K562 (cell line): ENCODE data around the gene GALNT16. TPM values are rescaled to one million over a fixed set of nuclear protein-coding genes. Genes with fewer than 3 reads are reported as not detected.

ENCODE experiments used
- ATAC-seq: fragments of 200-7000 bp; cut with Tn5 transposase; 3 replicates; pipeline ENCODE4 v1.9.1; 2020; ENCODE audit warnings: moderate library complexity
- BruUV-seq: library from RNA; stranded (reverse); fragments of 400-500 nt; replicated peaks from 2 replicates; lab custom pipeline; 2021; lab: Mats Ljungman, UMichigan
- CTCF ChIA-PET: fragments of 300-600 bp; formaldehyde crosslinking; extraction: SDS; loops from one replicate; lab custom pipeline; 2021; ENCODE audit warnings: low intra/inter-chr PET ratio; lab: Yijun Ruan, JAX
- POLR2A ChIA-PET: fragments of 300-600, 350-650 bp; sonication (Branson Sonifier 250); formaldehyde crosslinking; extraction: SDS; loops from one replicate; lab custom pipeline; 2021; ENCODE audit warnings: antibody characterized with exemption, inconsistent platforms; lab: Yijun Ruan, JAX
- DNase-seq, 4 experiments: peaks; one replicate each; pipeline versions ENCODE4 v3.0.0 to v3.0.0-alpha.2; 2011 to 2018; ENCODE audit warnings: low spot score in 3 of 4, mixed read lengths in 3 of 4; ENCODE audit errors: extremely low read depth in 1 of 4
- FAIRE-seq: peaks from 2 replicates; lab custom pipeline; 2011; peaks lifted over from hg19 to GRCh38; lab: Jason Lieb, UNC
- H2AFZ ChIP-seq: 2 replicates; pipeline ENCODE4 v1.6.0; 2011; ENCODE audit warnings: low read depth, low read length, control low read depth, inconsistent platforms
- H3K27ac ChIP-seq: fragments of 200-600 bp; 3 replicates; pipeline ENCODE4 v1.8.0; 2011; ENCODE audit warnings: low read depth, mild to moderate bottlenecking, control low read depth, inconsistent platforms, low read length, moderate library complexity, mixed read lengths; ENCODE audit errors: extremely low read depth
- H3K27me3 ChIP-seq, 2 experiments: fragments of 300-600 bp in 1 of 2; 2 replicates in 1 of 2; 3 replicates in 1 of 2; pipeline versions ENCODE4 v1.6.0 to v1.8.0; 2011; ENCODE audit warnings: inconsistent platforms in 2 of 2, low read length in 2 of 2, mild to moderate bottlenecking in 1 of 2, mixed read lengths in 1 of 2, moderate library complexity in 1 of 2; ENCODE audit not compliant: control insufficient read depth in 2 of 2, insufficient read depth in 2 of 2
- H3K36me3 ChIP-seq: fragments of 300-600 bp; 3 replicates; pipeline ENCODE4 v1.8.0; 2011; ENCODE audit warnings: mild to moderate bottlenecking, low read length, inconsistent platforms; ENCODE audit not compliant: control insufficient read depth, insufficient read depth
- H3K4me1 ChIP-seq, 2 experiments: fragments of 200-600 bp in 1 of 2; replicated peaks in 1 of 2; 2 replicates in 1 of 2; 3 replicates in 1 of 2; pipeline versions ENCODE4 v1.5.1 to v1.8.0; 2011; ENCODE audit warnings: inconsistent platforms in 2 of 2, low read length in 2 of 2, mild to moderate bottlenecking in 1 of 2, mixed read lengths in 1 of 2, moderate library complexity in 1 of 2; ENCODE audit not compliant: control insufficient read depth in 2 of 2, insufficient read depth in 2 of 2
- H3K4me2 ChIP-seq: 2 replicates; pipeline ENCODE4 v1.6.1; 2011; ENCODE audit warnings: low read length, control low read depth, inconsistent platforms, mixed read lengths; ENCODE audit not compliant: insufficient read depth
- H3K4me3 ChIP-seq: fragments of 200-600 bp; sonication (generic), shearing (Covaris generic); 2 replicates; pipeline ENCODE4 v1.5.1; 2016; ENCODE audit warnings: control low read depth, inconsistent platforms
- H3K79me2 ChIP-seq: fragments of 200-600 bp; 3 replicates; pipeline ENCODE4 v1.8.0; 2011; ENCODE audit warnings: low read length, inconsistent platforms; ENCODE audit not compliant: control insufficient read depth, insufficient read depth
- H3K9ac ChIP-seq, 2 experiments: 2 replicates each; pipeline versions ENCODE4 v1.6.0 to v1.6.1; 2011; ENCODE audit warnings: low read depth in 2 of 2, low read length in 2 of 2, control low read depth in 1 of 2, inconsistent platforms in 1 of 2, mild to moderate bottlenecking in 1 of 2, mixed read lengths in 1 of 2; ENCODE audit not compliant: insufficient read depth in 1 of 2
- H3K9me1 ChIP-seq: one replicate; pipeline ENCODE4 v1.6.0; 2011; ENCODE audit warnings: inconsistent platforms, mild to moderate bottlenecking, low read length, moderate library complexity; ENCODE audit not compliant: control insufficient read depth, insufficient read depth
- H3K9me3 ChIP-seq: replicated peaks from 2 replicates; pipeline ENCODE4 v1.5.1; 2011; ENCODE audit warnings: low read depth, low read length, inconsistent platforms; ENCODE audit not compliant: control insufficient read depth, insufficient read depth
- H4K20me1 ChIP-seq: replicated peaks from 2 replicates; pipeline ENCODE4 v1.6.1; 2011; ENCODE audit warnings: low read length, inconsistent platforms, mixed read lengths; ENCODE audit not compliant: control insufficient read depth, insufficient read depth
- CEBPB ChIP-seq: fragments of 450-650 bp; IDR thresholded peaks from 2 replicates; pipeline ENCODE4 v1.6.1; 2016; ENCODE audit warnings: missing genetic modification characterization, missing compliant biosample characterization
- CEBPG ChIP-seq, 3 experiments: fragments of 200-800 bp in 1 of 3; sonication (Bioruptor generic) in 1 of 3; sonication (generic) in 1 of 3; formaldehyde crosslinking in 1 of 3; IDR thresholded peaks in 2 of 3; conservative IDR thresholded peaks in 1 of 3; 2 replicates each; pipeline versions ENCODE4 v1.6.1 to v1.8.0; 2016 to 2022; ENCODE audit warnings: missing compliant biosample characterization in 2 of 3, missing genetic modification characterization in 2 of 3, mild to moderate bottlenecking in 1 of 3, missing genetic modification reagents in 1 of 3
- EP400 ChIP-seq: fragments of 450-650 bp; IDR thresholded peaks from 2 replicates; pipeline ENCODE4 v1.6.1; 2017; ENCODE audit warnings: antibody characterized with exemption, mild to moderate bottlenecking, moderate library complexity
- MAFG ChIP-seq: fragments of 450-650 bp; conservative IDR thresholded peaks from 2 replicates; pipeline ENCODE4 v1.6.1; 2016; ENCODE audit warnings: missing genetic modification characterization, missing compliant biosample characterization
- MBD2 ChIP-seq: sonication (generic); IDR thresholded peaks from 2 replicates; pipeline ENCODE4 v1.6.1; 2016; ENCODE audit warnings: low read depth, borderline replicate concordance
- MEF2D ChIP-seq: conservative IDR thresholded peaks from 2 replicates; pipeline ENCODE4 v1.6.1; 2016; ENCODE audit warnings: low read depth, missing genetic modification characterization, missing compliant biosample characterization
- NFIC ChIP-seq: fragments of 450-650 bp; IDR thresholded peaks from 2 replicates; pipeline ENCODE4 v1.6.1; 2017; ENCODE audit warnings: mild to moderate bottlenecking, inconsistent platforms
- NFRKB ChIP-seq: fragments of 450-650 bp; IDR thresholded peaks from 2 replicates; pipeline ENCODE4 v1.6.1; 2016; ENCODE audit warnings: low read depth
- NONO ChIP-seq, 2 experiments: fragments of 200-400 bp in 1 of 2; fragments of 450-650 bp in 1 of 2; formaldehyde crosslinking in 1 of 2; IDR thresholded peaks; 2 replicates each; pipeline ENCODE4 v1.6.1; 2017; ENCODE audit warnings: low read depth in 2 of 2, mild to moderate bottlenecking in 2 of 2, moderate library complexity in 2 of 2, low read length in 1 of 2
- NR3C1 ChIP-seq: sonication (generic); formaldehyde crosslinking; IDR thresholded peaks from 2 replicates; pipeline ENCODE4 v1.8.1; 2022; ENCODE audit warnings: missing genetic modification reagents
- SIX5 ChIP-seq, 2 experiments: IDR thresholded peaks; 2 replicates each; pipeline ENCODE4 v1.6.1; 2011; ENCODE audit warnings: low read length in 2 of 2, borderline replicate concordance in 1 of 2, low read depth in 1 of 2, mild to moderate bottlenecking in 1 of 2, moderate library complexity in 1 of 2; ENCODE audit not compliant: insufficient read depth in 1 of 2
- SMARCA4 ChIP-seq: fragments of 450-650 bp; IDR thresholded peaks from 2 replicates; pipeline ENCODE4 v1.6.1; 2016
- TAF15 ChIP-seq: fragments of 200-400 bp; formaldehyde crosslinking; IDR thresholded peaks from 2 replicates; pipeline ENCODE4 v1.6.1; 2017; ENCODE audit warnings: mild to moderate bottlenecking, low read depth, low read length, moderate library complexity
- TAL1 ChIP-seq: fragments of 450-650 bp; IDR thresholded peaks from 2 replicates; pipeline ENCODE4 v1.6.1; 2016; ENCODE audit warnings: mild to moderate bottlenecking
- U2AF2 ChIP-seq: fragments of 200-400 bp; formaldehyde crosslinking; optimal IDR thresholded peaks from 2 replicates; pipeline ENCODE3; 2017; ENCODE audit warnings: low read depth, mild to moderate bottlenecking, low read length
- ZNF143 ChIP-seq: sonication (generic); formaldehyde crosslinking; IDR thresholded peaks from 2 replicates; pipeline ENCODE4 v1.9.0; 2022; ENCODE audit warnings: mild to moderate bottlenecking, missing genetic modification reagents
- ZNF561 ChIP-seq: fragments of 450-650 bp; formaldehyde crosslinking; conservative IDR thresholded peaks from 2 replicates; pipeline ENCODE4 v1.4.0; 2020; ENCODE audit warnings: mild to moderate bottlenecking, moderate library complexity
- ZNF57 ChIP-seq: fragments of 450-650 bp; formaldehyde crosslinking; IDR thresholded peaks from 2 replicates; pipeline ENCODE4 v1.4.0; 2020; ENCODE audit warnings: mild to moderate bottlenecking, moderate library complexity
- WGBS: fragments of 100-300 bp; shearing (Covaris generic); methylation state at CpG from one replicate; pipeline ENCODE4 v1.1.6; 2016; ENCODE audit warnings: low coverage, mixed read lengths; ENCODE audit not compliant: insufficient coverage; ENCODE audit errors: missing lambda C conversion rate; 5-methylcytosine and 5-hydroxymethylcytosine counted together
- in situ Hi-C: fragments of 300-500 bp; cut with MboI; formaldehyde crosslinking; loops from 4 replicates; pipeline ENCODE4 v1.15.0; 2018; ENCODE audit warnings: inconsistent platforms, mixed read lengths
- intact Hi-C: fragments of 100-400 bp; cut with micrococcal nuclease; formaldehyde crosslinking; loops from 2 replicates; pipeline ENCODE4 v1.14.2; 2022
- polyA plus RNA-seq, 8 experiments: library from polyadenylated mRNA; depleted of rRNA in 4 of 8; stranded (reverse) in 5 of 8; unstranded in 3 of 8; fragments of >200 nt; fragmentation: Nextera tagmentation in 2 of 8; fragmentation: Illumina TruSeq in 1 of 8; extraction: Ambion mirVana in 2 of 8; extraction: Trizol in 1 of 8; gene quantifications; 2 replicates each; pipeline versions ENCODE4 v1.2.1 to v1.2.3, GENCODE V29; 2011 to 2014; ENCODE audit warnings: inconsistent platforms in 1 of 8, missing spikeins in 1 of 8
- total RNA-seq, 7 experiments: library from RNA; depleted of rRNA in 6 of 7; stranded (reverse); fragments of >200 nt in 6 of 7; fragmentation: Illumina TruSeq in 2 of 7; extraction: Trizol in 2 of 7; gene quantifications; 2 replicates each; pipeline versions ENCODE4 v1.2.1 to v1.2.3, GENCODE V29; 2011 to 2021; ENCODE audit warnings: low replicate concordance in 1 of 7
- TF ChIP-seq, protein P1 (sequence below): fragments of 250-450 bp; sonication (Bioruptor Pico); IDR thresholded peaks from 2 replicates; pipeline ENCODE4 v1.5.0; 2021
- TF ChIP-seq, protein P2 (sequence below), 2 experiments: fragments of 450-650 bp in 1 of 2; sonication (generic) in 1 of 2; formaldehyde crosslinking in 1 of 2; IDR thresholded peaks in 1 of 2; conservative IDR thresholded peaks in 1 of 2; 2 replicates each; pipeline versions ENCODE4 v1.6.1 to v1.8.1; 2016 to 2023; ENCODE audit warnings: mild to moderate bottlenecking in 2 of 2, moderate library complexity in 2 of 2, inconsistent platforms in 1 of 2, missing genetic modification reagents in 1 of 2

The GALNT16 gene
- total and polyA plus RNA-seq, 9 of the 15 experiments (the other 6 are each of a cell fraction or from before 2014, with no cell fraction given): not detected

DNA sequence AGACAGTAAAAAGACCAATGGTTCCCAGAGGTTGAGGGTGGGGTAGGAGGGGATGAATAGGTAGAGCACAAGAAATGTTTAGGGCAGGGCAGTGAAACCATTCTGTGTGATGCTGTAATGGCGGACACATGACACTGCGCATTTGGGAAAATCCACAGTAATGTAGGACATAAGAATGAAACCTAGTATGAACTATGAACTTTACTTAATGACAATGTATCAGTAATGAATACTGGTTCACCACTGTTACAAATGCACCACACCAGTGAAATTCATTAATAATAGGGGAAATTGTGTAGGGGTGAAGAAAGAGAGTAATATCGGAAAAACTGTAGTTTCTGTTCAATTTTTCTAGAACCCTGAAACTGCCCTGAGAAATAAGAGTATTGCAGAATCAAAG, 132.5 kb downstream of the GALNT16 start:
- BruUV-seq: no TSS peak

DNA sequence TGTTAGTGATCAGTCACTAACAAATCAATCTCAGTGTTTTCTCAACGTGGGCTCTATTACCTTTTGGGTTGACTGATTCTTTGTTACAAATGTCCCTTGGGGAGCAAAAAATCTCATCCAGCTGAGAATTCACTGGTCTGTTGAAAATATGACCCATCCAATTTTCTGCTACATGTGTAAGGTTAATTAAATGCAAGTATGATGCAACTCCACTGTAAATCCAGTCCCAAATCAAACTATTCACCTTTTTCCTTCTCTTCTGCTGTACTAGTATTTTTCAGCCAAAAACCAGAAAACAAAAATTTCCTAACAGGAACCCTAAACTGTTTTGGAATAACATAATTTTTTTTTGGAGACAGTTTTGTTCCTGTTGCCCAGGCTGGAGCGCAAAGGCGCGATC, 136.0 kb downstream of the GALNT16 start:
- CTCF ChIA-PET: no interaction called here
- Histone ChIP-seq H3K4me2 (no peak overlapping the region), H4K20me1 (peaks cover 5% of the 10 kb centered on the region; the same call in 1 of the 2 replicates), H3K9ac (no peak overlapping the region), H3K9me1 (no peaks in the 10 kb centered on the region), H3K4me3 (no peak overlapping the region), H3K9me3 (no peaks in the 10 kb centered on the region), H3K36me3 (peaks cover 60% of the 10 kb centered on the region), H3K79me2 (peaks cover 98% of the 10 kb centered on the region), H3K27me3 (no peaks in the 10 kb centered on the region), H2AFZ (no peak overlapping the region), H3K4me1 (peaks cover 0 to 8% of the 10 kb centered on the region in 2 experiments; a peak in 4 of 5 replicates), H3K27ac (no peak overlapping the region)
- no peak for ATAC-seq
- in situ Hi-C loops (no loop called here), intact Hi-C loops (loop anchor here (5.0 kb wide), 1 partner anchor 66 kb away; no protein-coding TSS in a partner anchor)
- 79% methylated on average over 4 of the region's 4 CpGs for WGBS
- no TSS peak for BruUV-seq
- no peak for DNase-seq
- FAIRE-seq: no peak
- POLR2A ChIA-PET: interaction anchor here (1.0 to 2.7 kb wide), 3 partner anchors 9 to 371 kb away, joined by 3 to 15 read pairs (median 10); partner anchors contain the start of gene SRSF5
- TF ChIP-seq, protein P1, sequence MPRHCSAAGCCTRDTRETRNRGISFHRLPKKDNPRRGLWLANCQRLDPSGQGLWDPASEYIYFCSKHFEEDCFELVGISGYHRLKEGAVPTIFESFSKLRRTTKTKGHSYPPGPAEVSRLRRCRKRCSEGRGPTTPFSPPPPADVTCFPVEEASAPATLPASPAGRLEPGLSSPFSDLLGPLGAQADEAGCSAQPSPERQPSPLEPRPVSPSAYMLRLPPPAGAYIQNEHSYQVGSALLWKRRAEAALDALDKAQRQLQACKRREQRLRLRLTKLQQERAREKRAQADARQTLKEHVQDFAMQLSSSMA: no peak
- TF ChIP-seq, protein P2, sequence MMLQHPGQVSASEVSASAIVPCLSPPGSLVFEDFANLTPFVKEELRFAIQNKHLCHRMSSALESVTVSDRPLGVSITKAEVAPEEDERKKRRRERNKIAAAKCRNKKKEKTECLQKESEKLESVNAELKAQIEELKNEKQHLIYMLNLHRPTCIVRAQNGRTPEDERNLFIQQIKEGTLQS (IDR thresholded peaks at IDR 0.05): peak; percentile 45; the same call in 1 of the 2 replicates
- TF ChIP-seq, protein P2 (CRISPR knock-in tag; conservative IDR thresholded peaks at IDR 0.05): no peak
- TF ChIP-seq ZNF561 (CRISPR knock-in tag) (no peak), TAF15 (no peak), CEBPB (0 out of 2 replicates have a peak, but pooled peaks have one; percentile 9), CEBPG (CRISPR knock-in tag; IDR thresholded peaks at IDR 0.05) (no peak), CEBPG (tag; conservative IDR thresholded peaks at IDR 0.05 in 1 of 2, IDR thresholded peaks at IDR 0.05 in 1 of 2) (peak in 1 of 2 experiments; percentile 60; a peak in 2 of 4 replicates), SIX5 (IDR thresholded peaks at IDR 0.05; ENCODE audit: borderline replicate concordance in 1 of 2, insufficient read depth in 1 of 2, low read depth in 1 of 2, low read length in 2 of 2) (no peak), U2AF2 (no peak), ZNF143 (CRISPR knock-in tag) (no peak)

More for the DNA sequence above, 132.5 kb downstream of the GALNT16 start:
- DNase-seq (no peak), FAIRE-seq (no peak), ATAC-seq (peak; percentile 28; the same call in 1 of the 3 replicates)
- 98% methylated on average over 3 of the region's 3 CpGs for WGBS
- Histone ChIP-seq H3K4me2 (no peak overlapping the region), H3K27me3 (no peaks in the 10 kb centered on the region), H3K27ac (no peak overlapping the region; the same call in 2 of the 3 replicates), H2AFZ (no peak overlapping the region), H3K9me1 (no peaks in the 10 kb centered on the region), H4K20me1 (peaks cover 6% of the 10 kb centered on the region; the same call in 1 of the 2 replicates), H3K4me1 (peaks cover 0 to 8% of the 10 kb centered on the region in 2 experiments; a peak in 4 of 5 replicates), H3K36me3 (peaks cover 90% of the 10 kb centered on the region), H3K79me2 (peaks cover 96% of the 10 kb centered on the region), H3K9ac (no peak overlapping the region), H3K4me3 (no peak overlapping the region), H3K9me3 (no peaks in the 10 kb centered on the region)
- in situ Hi-C loops (no loop called here), intact Hi-C loops (no loop called here)
- POLR2A ChIA-PET: interaction anchor here (0.6 to 1.1 kb wide), 2 partner anchors 22 to 25 kb away, joined by 3 read pairs; no protein-coding TSS in a partner anchor
- TF ChIP-seq U2AF2 (no peak), MAFG (tag) (no peak), NFRKB (no peak), NFIC (no peak), SMARCA4 (no peak), EP400 (no peak), MBD2 (no peak), NR3C1 (CRISPR knock-in tag) (no peak), TAL1 (no peak), MEF2D (tag) (no peak), NONO (IDR thresholded peaks at IDR 0.05; ENCODE audit: low read depth in 2 of 2, low read length in 1 of 2) (no peak), ZNF57 (CRISPR knock-in tag) (no peak)
- CTCF ChIA-PET: no interaction called here
